Measurements from ENCODE around the gene BDH2.

The BDH2 gene

GRCh38 chr4:103086551-103086950, 13.1 kb downstream of the BDH2 start:
- peaks cover 27% of the 10 kb centered on the region for H3K36me3 ChIP-seq (ENCODE audit: control insufficient read depth, insufficient read depth, low read length)
- no peak for DNase-seq
- no peak overlapping the region for H3K27ac ChIP-seq (ENCODE audit: insufficient read depth, low read length, poor library complexity, severe bottlenecking)
- H3K9me3 ChIP-seq (ENCODE audit: control insufficient read depth, low read length), result no peaks in the 10 kb centered on the region
- no peaks in the 10 kb centered on the region for H3K27me3 ChIP-seq (replicated peaks; ENCODE audit: control insufficient read depth, insufficient read depth, low read length, poor library complexity, severe bottlenecking)
- no peaks in the 10 kb centered on the region for H3K4me1 ChIP-seq (ENCODE audit: control insufficient read depth, insufficient read depth, low read length, poor library complexity, severe bottlenecking)
- no peak overlapping the region for H3K4me3 ChIP-seq (ENCODE audit: insufficient read depth, low read depth, low read length, poor library complexity, severe bottlenecking)

- Histone ChIP-seq H3K36me3 (ENCODE audit: control insufficient read depth, insufficient read depth, low read length) (peaks cover 27% of the 10 kb centered on the region), H3K4me3 (ENCODE audit: insufficient read depth, low read depth, low read length, poor library complexity, severe bottlenecking) (no peak overlapping the region)
- no peak for DNase-seq
Observed at GRCh38 chr4:103085555-103086196, 14.0 kb downstream of the BDH2 start.

GRCh38 chr4:103079621-103080020, 20.0 kb downstream of the BDH2 start:
- no peak for DNase-seq
- Histone ChIP-seq H3K9me3 (ENCODE audit: control insufficient read depth, low read length) (no peaks in the 10 kb centered on the region), H3K27me3 (replicated peaks; ENCODE audit: control insufficient read depth, insufficient read depth, low read length, poor library complexity, severe bottlenecking) (no peaks in the 10 kb centered on the region), H3K27ac (ENCODE audit: insufficient read depth, low read length, poor library complexity, severe bottlenecking) (no peak overlapping the region), H3K4me1 (ENCODE audit: control insufficient read depth, insufficient read depth, low read length, poor library complexity, severe bottlenecking) (peaks cover 15% of the 10 kb centered on the region), H3K36me3 (ENCODE audit: control insufficient read depth, insufficient read depth, low read length) (no peaks in the 10 kb centered on the region), H3K4me3 (ENCODE audit: insufficient read depth, low read depth, low read length, poor library complexity, severe bottlenecking) (no peak overlapping the region)

More at GRCh38 chr4:103085555-103086196, 14.0 kb downstream of the BDH2 start:
- Histone ChIP-seq H3K27me3 (replicated peaks; ENCODE audit: control insufficient read depth, insufficient read depth, low read length, poor library complexity, severe bottlenecking) (no peaks in the 10 kb centered on the region), H3K4me1 (ENCODE audit: control insufficient read depth, insufficient read depth, low read length, poor library complexity, severe bottlenecking) (no peaks in the 10 kb centered on the region), H3K9me3 (ENCODE audit: control insufficient read depth, low read length) (no peaks in the 10 kb centered on the region), H3K27ac (ENCODE audit: insufficient read depth, low read length, poor library complexity, severe bottlenecking) (no peak overlapping the region)

- H3K4me1 ChIP-seq (ENCODE audit: control insufficient read depth, insufficient read depth, low read length, poor library complexity, severe bottlenecking), result peaks cover 15% of the 10 kb centered on the region
- H3K27me3 ChIP-seq (replicated peaks; ENCODE audit: control insufficient read depth, insufficient read depth, low read length, poor library complexity, severe bottlenecking), result no peaks in the 10 kb centered on the region
- no peaks in the 10 kb centered on the region for H3K36me3 ChIP-seq (ENCODE audit: control insufficient read depth, insufficient read depth, low read length)
- peak within 1 kb of the TSS; percentile 77 for H3K27ac ChIP-seq (ENCODE audit: insufficient read depth, low read length, poor library complexity, severe bottlenecking)
- DNase-seq, result no peak
- H3K9me3 ChIP-seq (ENCODE audit: control insufficient read depth, low read length), result no peaks in the 10 kb centered on the region
- peak within 1 kb of the TSS; percentile 71 for H3K4me3 ChIP-seq (ENCODE audit: insufficient read depth, low read depth, low read length, poor library complexity, severe bottlenecking)
Observed at GRCh38 chr4:103076747-103077347, 22.8 kb downstream of the BDH2 start, which contains the start of gene SLC9B2. Gene SLC9B2 (minus strand): TSS chr4:103076761. CDS start chr4:103067550, 9,211 bp downstream.

DNA sequence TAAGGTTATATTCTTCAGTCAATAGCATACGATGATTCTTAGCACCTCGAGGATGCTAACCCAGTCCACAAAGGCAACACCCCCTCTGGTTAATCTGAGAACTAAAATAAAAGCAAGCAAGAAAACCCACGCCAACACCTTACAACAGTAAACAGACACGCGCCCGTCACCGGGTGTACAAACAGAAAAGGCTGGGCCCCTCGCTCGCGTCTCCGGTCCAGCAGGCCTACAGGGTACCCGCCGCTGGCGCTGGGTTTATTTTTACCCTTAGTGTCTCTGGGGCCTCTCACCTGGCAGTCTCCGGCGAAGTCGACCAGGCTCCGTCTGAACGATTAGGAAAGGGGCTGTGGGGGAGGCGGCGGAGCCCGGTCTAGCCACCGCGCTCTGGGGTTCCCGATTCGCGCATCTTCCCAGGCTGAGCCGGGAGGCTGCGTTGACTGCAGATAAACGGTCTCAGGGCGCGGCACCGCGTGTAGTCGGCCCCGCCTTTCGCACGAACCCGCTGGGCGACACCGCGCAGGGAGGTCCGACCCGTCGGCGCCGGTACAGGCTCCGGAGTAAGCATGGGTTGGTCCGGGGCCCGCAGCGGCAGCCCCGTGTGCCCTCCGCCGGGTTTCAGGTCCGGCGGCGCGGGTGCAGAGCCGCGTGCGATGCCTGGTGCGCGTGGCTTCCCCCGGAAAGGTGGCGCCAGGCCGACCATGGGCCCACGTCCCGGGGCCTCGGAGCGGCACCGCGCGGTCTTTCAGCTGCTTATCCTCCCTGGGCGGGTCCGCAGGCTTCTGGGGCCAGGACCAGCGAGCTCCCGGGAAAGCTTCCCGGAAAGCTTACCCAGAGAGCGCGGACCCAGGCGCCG, 23.5 kb downstream of the BDH2 start:
- peak; percentile 22 to 38 (median 38) for DNase-seq
- peak overlapping the region; percentile 77 for H3K27ac ChIP-seq (ENCODE audit: insufficient read depth, low read length, poor library complexity, severe bottlenecking)
- H3K9me3 ChIP-seq (ENCODE audit: control insufficient read depth, low read length), result no peaks in the 10 kb centered on the region
- H3K36me3 ChIP-seq (ENCODE audit: control insufficient read depth, insufficient read depth, low read length), result no peaks in the 10 kb centered on the region
- H3K4me1 ChIP-seq (ENCODE audit: control insufficient read depth, insufficient read depth, low read length, poor library complexity, severe bottlenecking), result peaks cover 15% of the 10 kb centered on the region
- peak overlapping the region; percentile 71 for H3K4me3 ChIP-seq (ENCODE audit: insufficient read depth, low read depth, low read length, poor library complexity, severe bottlenecking)
- H3K27me3 ChIP-seq (replicated peaks; ENCODE audit: control insufficient read depth, insufficient read depth, low read length, poor library complexity, severe bottlenecking), result no peaks in the 10 kb centered on the region

DNA sequence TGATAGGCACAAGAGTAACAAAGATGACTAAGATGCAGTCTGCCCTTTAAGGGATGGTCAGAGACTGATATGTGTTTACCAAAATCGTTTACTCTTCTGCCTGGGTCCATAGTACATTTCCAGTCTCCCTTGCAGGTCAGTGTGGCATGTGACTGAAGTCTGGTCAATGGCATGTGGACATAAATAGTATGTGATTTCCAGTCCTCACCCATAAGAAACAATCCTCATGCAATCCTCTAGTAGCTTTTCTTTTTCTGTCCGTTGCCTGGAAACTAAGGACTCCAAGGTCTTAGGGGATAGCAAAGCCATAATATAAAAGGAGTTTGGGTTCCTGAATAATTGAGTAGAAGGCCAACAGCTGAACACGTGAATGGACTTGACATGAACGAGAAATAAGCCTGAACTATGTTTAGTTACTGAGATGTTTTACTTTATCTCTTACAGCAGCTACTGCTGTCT, 24.2 kb downstream of the BDH2 start:
- H3K9me3 ChIP-seq (ENCODE audit: control insufficient read depth, low read length), result no peaks in the 10 kb centered on the region
- no peak for DNase-seq
- H3K27me3 ChIP-seq (replicated peaks; ENCODE audit: control insufficient read depth, insufficient read depth, low read length, poor library complexity, severe bottlenecking), result no peaks in the 10 kb centered on the region
- peaks cover 15% of the 10 kb centered on the region for H3K4me1 ChIP-seq (ENCODE audit: control insufficient read depth, insufficient read depth, low read length, poor library complexity, severe bottlenecking)
- no peaks in the 10 kb centered on the region for H3K36me3 ChIP-seq (ENCODE audit: control insufficient read depth, insufficient read depth, low read length)
- peak overlapping the region; percentile 77 for H3K27ac ChIP-seq (ENCODE audit: insufficient read depth, low read length, poor library complexity, severe bottlenecking)
- peak overlapping the region; percentile 71 for H3K4me3 ChIP-seq (ENCODE audit: insufficient read depth, low read depth, low read length, poor library complexity, severe bottlenecking)

GRCh38 chr4:103074744-103075434, 24.7 kb downstream of the BDH2 start:
- peaks cover 15% of the 10 kb centered on the region for H3K4me1 ChIP-seq (ENCODE audit: control insufficient read depth, insufficient read depth, low read length, poor library complexity, severe bottlenecking)
- no peaks in the 10 kb centered on the region for H3K36me3 ChIP-seq (ENCODE audit: control insufficient read depth, insufficient read depth, low read length)
- H3K9me3 ChIP-seq (ENCODE audit: control insufficient read depth, low read length), result no peaks in the 10 kb centered on the region
- H3K27me3 ChIP-seq (replicated peaks; ENCODE audit: control insufficient read depth, insufficient read depth, low read length, poor library complexity, severe bottlenecking), result no peaks in the 10 kb centered on the region
- H3K4me3 ChIP-seq (ENCODE audit: insufficient read depth, low read depth, low read length, poor library complexity, severe bottlenecking), result no peak overlapping the region
- no peak for DNase-seq
- no peak overlapping the region for H3K27ac ChIP-seq (ENCODE audit: insufficient read depth, low read length, poor library complexity, severe bottlenecking)

- H3K4me1 ChIP-seq (ENCODE audit: control insufficient read depth, insufficient read depth, low read length, poor library complexity, severe bottlenecking), result peaks cover 15% of the 10 kb centered on the region
- no peaks in the 10 kb centered on the region for H3K27me3 ChIP-seq (replicated peaks; ENCODE audit: control insufficient read depth, insufficient read depth, low read length, poor library complexity, severe bottlenecking)
- no peaks in the 10 kb centered on the region for H3K36me3 ChIP-seq (ENCODE audit: control insufficient read depth, insufficient read depth, low read length)
- no peak overlapping the region for H3K27ac ChIP-seq (ENCODE audit: insufficient read depth, low read length, poor library complexity, severe bottlenecking)
- H3K9me3 ChIP-seq (ENCODE audit: control insufficient read depth, low read length), result no peaks in the 10 kb centered on the region
- no peak for DNase-seq
- H3K4me3 ChIP-seq (ENCODE audit: insufficient read depth, low read depth, low read length, poor library complexity, severe bottlenecking), result no peak overlapping the region
Observed at GRCh38 chr4:103073792-103074438, 25.7 kb downstream of the BDH2 start.

GRCh38 chr4:103067841-103068547, 31.6 kb downstream of the BDH2 start:
- H3K27me3 ChIP-seq (replicated peaks; ENCODE audit: control insufficient read depth, insufficient read depth, low read length, poor library complexity, severe bottlenecking), result no peaks in the 10 kb centered on the region
- H3K4me3 ChIP-seq (ENCODE audit: insufficient read depth, low read depth, low read length, poor library complexity, severe bottlenecking), result no peak overlapping the region
- DNase-seq, result no peak
- H3K36me3 ChIP-seq (ENCODE audit: control insufficient read depth, insufficient read depth, low read length), result peaks cover 5% of the 10 kb centered on the region
- H3K27ac ChIP-seq (ENCODE audit: insufficient read depth, low read length, poor library complexity, severe bottlenecking), result no peak overlapping the region
- no peaks in the 10 kb centered on the region for H3K4me1 ChIP-seq (ENCODE audit: control insufficient read depth, insufficient read depth, low read length, poor library complexity, severe bottlenecking)
- no peaks in the 10 kb centered on the region for H3K9me3 ChIP-seq (ENCODE audit: control insufficient read depth, low read length)

Measured in effector memory CD4-positive, alpha-beta T cell (primary cell).